Naive thymus-derived CD4-positive, alpha-beta T cell (primary cell): ENCODE results near the gene FRMD4A. TPM values are rescaled to one million over a fixed set of nuclear protein-coding genes. Genes with fewer than 3 reads are reported as not detected.

Source experiments
- ATAC-seq: fragments of 150-1000 bp; cut with Tn5 transposase; 2 replicates; pipeline ENCODE4 v1.10.0; 2021; ENCODE audit warnings: mild to moderate bottlenecking, moderate library complexity
- CTCF ChIA-PET: fragments of 350-600 bp; sonication (Branson Sonifier 250); formaldehyde crosslinking; loops from one replicate; lab custom pipeline; 2021; ENCODE audit warnings: antibody characterized with exemption; lab: Charles Lee
- POLR2A ChIA-PET: fragments of 350-600 bp; sonication (Branson Sonifier 250); formaldehyde crosslinking; loops from one replicate; lab custom pipeline; 2021; ENCODE audit warnings: antibody characterized with exemption, inconsistent platforms; lab: Charles Lee
- DNase-seq, 9 donors: peaks; one replicate each; pipeline versions ENCODE4 v3.0.0 to v3.0.0-alpha.2; 2020 to 2022; ENCODE audit warnings: mixed read lengths in 1 of 9
- H3K27ac ChIP-seq: one replicate; pipeline ENCODE4 v1.7.0; 2013; ENCODE audit warnings: mild to moderate bottlenecking, low read depth, low read length, moderate library complexity
- H3K27me3 ChIP-seq, 2 donors: one replicate each; pipeline ENCODE4 v1.7.0; 2013; ENCODE audit warnings: low read length in 2 of 2, mild to moderate bottlenecking in 2 of 2, moderate library complexity in 2 of 2; ENCODE audit not compliant: control insufficient read depth in 2 of 2, insufficient read depth in 2 of 2
- H3K36me3 ChIP-seq, 3 experiments: 1 replicate in 2 of 3; 2 replicates in 1 of 3; pipeline ENCODE4 v1.7.0; 2013; ENCODE audit warnings: low read length in 3 of 3, mild to moderate bottlenecking in 3 of 3, moderate library complexity in 1 of 3; ENCODE audit not compliant: insufficient read depth in 3 of 3, control insufficient read depth in 2 of 3
- H3K4me1 ChIP-seq, 2 donors: one replicate each; pipeline ENCODE4 v1.7.0; 2013; ENCODE audit warnings: low read length in 2 of 2, mild to moderate bottlenecking in 2 of 2, moderate library complexity in 1 of 2; ENCODE audit not compliant: control insufficient read depth in 2 of 2, insufficient read depth in 2 of 2
- H3K4me3 ChIP-seq: 2 replicates; pipeline ENCODE4 v1.7.0; 2013; ENCODE audit warnings: mild to moderate bottlenecking, low read length
- H3K9me3 ChIP-seq, 3 experiments: 1 replicate in 2 of 3; 2 replicates in 1 of 3; pipeline ENCODE4 v1.7.0; 2013; ENCODE audit warnings: low read length in 3 of 3; ENCODE audit not compliant: control insufficient read depth in 2 of 3
- H3K27ac Mint-ChIP-seq, 9 donors: one replicate each; pipeline ENCODE4 v1.8.0; 2020 to 2022; ENCODE audit warnings: mixed read lengths in 9 of 9, mild to moderate bottlenecking in 8 of 9, moderate library complexity in 5 of 9, inconsistent platforms in 2 of 9
- H3K27me3 Mint-ChIP-seq, 5 donors: one replicate each; pipeline ENCODE4 v1.8.0; 2021 to 2022; ENCODE audit warnings: mixed read lengths in 5 of 5, mild to moderate bottlenecking in 1 of 5
- H3K36me3 Mint-ChIP-seq, 5 donors: one replicate each; pipeline ENCODE4 v1.8.0; 2020 to 2022; ENCODE audit warnings: mixed read lengths in 5 of 5, mild to moderate bottlenecking in 3 of 5, inconsistent platforms in 1 of 5
- H3K4me1 Mint-ChIP-seq, 7 donors: one replicate each; pipeline ENCODE4 v1.8.0; 2020 to 2022; ENCODE audit warnings: mixed read lengths in 7 of 7, mild to moderate bottlenecking in 3 of 7, inconsistent platforms in 1 of 7
- H3K4me3 Mint-ChIP-seq, 10 donors: one replicate each; pipeline ENCODE4 v1.8.0; 2020 to 2022; ENCODE audit warnings: mild to moderate bottlenecking in 10 of 10, mixed read lengths in 10 of 10, moderate library complexity in 6 of 10, inconsistent platforms in 2 of 10
- H3K9me3 Mint-ChIP-seq, 11 donors: one replicate each; pipeline ENCODE4 v1.8.0; 2020 to 2022; ENCODE audit warnings: mixed read lengths in 11 of 11, mild to moderate bottlenecking in 4 of 11, inconsistent platforms in 1 of 11, moderate library complexity in 1 of 11
- intact Hi-C, 2 donors: fragments of 100-400 bp; cut with micrococcal nuclease; formaldehyde crosslinking; loops; one replicate each; pipeline ENCODE4 v1.15.1; 2023
- polyA plus RNA-seq, 2 donors: library from polyadenylated mRNA; unstranded; fragments of 300-500 nt; fragmentation: Illumina TruSeq; gene quantifications; one replicate each; pipeline ENCODE4 v1.2.3, GENCODE V29; 2021
- total RNA-seq, 6 experiments: library from RNA in 5 of 6; stranded (reverse) in 5 of 6; gene quantifications; 1 replicate in 5 of 6; 2 replicates in 1 of 6; pipeline ENCODE4 v1.2.3 and lab custom pipeline; 2021 to 2026

Gene FRMD4A
- total and polyA plus RNA-seq, 7 experiments from 2014 or later, result 0.10 to 3.1 (median 0.62) TPM

DNA sequence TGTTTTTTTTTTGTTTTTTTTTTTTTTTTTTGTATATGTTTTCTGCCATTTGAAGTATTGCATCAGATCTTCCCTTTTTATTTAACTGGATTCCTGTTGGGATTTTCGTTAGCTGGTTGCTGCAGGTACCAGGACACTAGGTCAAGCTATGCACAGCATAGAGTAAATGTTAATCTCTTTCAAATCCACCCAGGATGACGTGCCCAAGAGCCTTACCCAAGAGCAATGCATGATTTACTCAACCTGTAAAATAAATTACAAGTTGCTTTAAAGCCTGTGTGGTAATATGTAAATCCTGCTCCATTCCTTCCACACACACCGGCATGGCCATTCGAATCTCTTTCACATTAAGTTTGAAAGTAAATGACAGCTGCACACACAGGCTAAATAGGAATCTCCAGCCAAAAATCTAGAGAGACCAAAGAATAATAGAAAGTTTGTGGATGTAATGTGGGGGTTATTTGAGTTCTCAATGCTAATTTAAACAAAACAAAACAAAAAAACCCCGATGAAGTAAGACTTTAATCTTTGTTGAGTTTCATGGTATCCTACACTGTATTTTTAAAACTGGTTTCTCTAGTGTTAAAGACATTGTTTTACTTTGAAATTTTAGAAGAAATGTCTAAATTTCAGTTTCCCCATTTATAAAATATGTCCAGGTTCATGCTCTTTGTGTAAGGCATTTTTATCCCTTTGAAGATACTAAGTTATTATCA is 167.9 kb downstream of the FRMD4A start:
- H3K27me3 Mint-ChIP-seq, result peaks cover 32 to 50% (median 42%) of the 10 kb centered on the region in 5 donors

GRCh38 chr10:14162061-14162460 is 168.7 kb downstream of the FRMD4A start:
- Mint-ChIP-seq H3K4me1 (no peaks in the 10 kb centered on the region), H3K27me3 (peaks cover 29 to 53% (median 41%) of the 10 kb centered on the region in 5 donors), H3K9me3 (peaks cover 0 to 4% (median 0%) of the 10 kb centered on the region in 11 donors), H3K4me3 (no peak overlapping the region), H3K36me3 (no peaks in the 10 kb centered on the region), H3K27ac (no peak overlapping the region)
- H3K9me3 ChIP-seq, result no peaks in the 10 kb centered on the region
- H3K4me1 ChIP-seq, result no peaks in the 10 kb centered on the region
- no peaks in the 10 kb centered on the region for H3K36me3 ChIP-seq
- intact Hi-C loops, result no loop called here
- no peaks in the 10 kb centered on the region for H3K27me3 ChIP-seq
- H3K27ac ChIP-seq, result no peak overlapping the region
- no peak overlapping the region for H3K4me3 ChIP-seq
- CTCF ChIA-PET, result no interaction called here
- POLR2A ChIA-PET, result no interaction called here
- ATAC-seq, result no peak
- DNase-seq, result no peak

More for the DNA sequence above, 167.9 kb downstream of the FRMD4A start:
- CTCF ChIA-PET, result no interaction called here
- DNase-seq, result no peak
- H3K4me3 Mint-ChIP-seq, result no peak overlapping the region
- POLR2A ChIA-PET, result no interaction called here
- no peak overlapping the region for H3K27ac Mint-ChIP-seq
- H3K9me3 Mint-ChIP-seq, result peaks cover 0 to 4% (median 0%) of the 10 kb centered on the region in 11 donors
- H3K4me1 ChIP-seq, result no peaks in the 10 kb centered on the region
- no peaks in the 10 kb centered on the region for H3K36me3 ChIP-seq
- H3K9me3 ChIP-seq, result no peaks in the 10 kb centered on the region
- intact Hi-C loops, result no loop called here
- H3K36me3 Mint-ChIP-seq, result no peaks in the 10 kb centered on the region
- no peak overlapping the region for H3K4me3 ChIP-seq
- no peaks in the 10 kb centered on the region for H3K4me1 Mint-ChIP-seq
- ATAC-seq, result no peak
- H3K27me3 ChIP-seq, result no peaks in the 10 kb centered on the region
- no peak overlapping the region for H3K27ac ChIP-seq

- DNase-seq, result no peak
- H3K36me3 ChIP-seq, result no peaks in the 10 kb centered on the region
- intact Hi-C loops, result no loop called here
- CTCF ChIA-PET, result no interaction called here
- no peaks in the 10 kb centered on the region for H3K27me3 ChIP-seq
- no peaks in the 10 kb centered on the region for H3K4me1 ChIP-seq
- Mint-ChIP-seq H3K36me3 (peaks cover 0 to 4% (median 0%) of the 10 kb centered on the region in 5 donors), H3K4me1 (no peaks in the 10 kb centered on the region), H3K4me3 (no peak overlapping the region), H3K27me3 (peaks cover 27 to 57% (median 50%) of the 10 kb centered on the region in 5 donors), H3K27ac (no peak overlapping the region), H3K9me3 (peaks cover 0 to 13% (median 6%) of the 10 kb centered on the region in 11 donors)
- POLR2A ChIA-PET, result no interaction called here
- H3K27ac ChIP-seq, result no peak overlapping the region
- H3K9me3 ChIP-seq, result no peaks in the 10 kb centered on the region
- no peak overlapping the region for H3K4me3 ChIP-seq
- ATAC-seq, result no peak
These were observed 170.4 kb downstream of the FRMD4A start for GRCh38 chr10:14160299-14160698.

- Histone ChIP-seq H3K36me3 (no peaks in the 10 kb centered on the region), H3K27ac (no peak overlapping the region), H3K4me3 (no peak overlapping the region), H3K4me1 (no peaks in the 10 kb centered on the region), H3K9me3 (no peaks in the 10 kb centered on the region), H3K27me3 (no peaks in the 10 kb centered on the region)
- no peak for ATAC-seq
- peaks cover 21 to 58% (median 46%) of the 10 kb centered on the region in 5 donors for H3K27me3 Mint-ChIP-seq
- no peak overlapping the region for H3K4me3 Mint-ChIP-seq
- no peaks in the 10 kb centered on the region for H3K4me1 Mint-ChIP-seq
- H3K36me3 Mint-ChIP-seq, result peaks cover 0 to 4% (median 0%) of the 10 kb centered on the region in 5 donors
- DNase-seq, result no peak
- intact Hi-C loops, result no loop called here
- CTCF ChIA-PET, result no interaction called here
- no peak overlapping the region for H3K27ac Mint-ChIP-seq
- POLR2A ChIA-PET, result no interaction called here
- H3K9me3 Mint-ChIP-seq, result peaks cover 0 to 27% (median 6%) of the 10 kb centered on the region in 11 donors
These were observed 172.1 kb downstream of the FRMD4A start for GRCh38 chr10:14158575-14158974.

DNA sequence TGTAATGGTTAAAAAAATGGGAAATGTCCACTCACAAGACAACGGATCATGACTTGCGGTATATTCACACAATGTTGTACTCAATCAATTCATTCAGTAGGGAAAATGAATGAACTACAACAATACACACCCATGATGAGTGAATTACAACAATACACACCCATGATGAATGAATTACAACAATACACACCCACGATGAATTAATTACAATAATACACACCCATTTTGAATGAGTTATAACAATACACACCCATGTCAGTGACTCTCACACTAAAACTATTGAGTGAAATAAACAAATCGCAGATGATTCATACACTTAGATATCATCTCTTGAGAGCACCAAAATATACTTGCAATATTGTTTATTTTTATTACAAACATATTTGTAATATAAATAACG is 174.6 kb downstream of the FRMD4A start:
- no peak for ATAC-seq
- Histone ChIP-seq H3K36me3 (no peaks in the 10 kb centered on the region), H3K4me1 (no peaks in the 10 kb centered on the region), H3K9me3 (no peaks in the 10 kb centered on the region), H3K27me3 (no peaks in the 10 kb centered on the region), H3K27ac (no peak overlapping the region), H3K4me3 (no peak overlapping the region)
- Mint-ChIP-seq H3K9me3 (peaks cover 0 to 29% (median 6%) of the 10 kb centered on the region in 11 donors), H3K4me3 (no peak overlapping the region), H3K4me1 (peaks cover 0 to 2% (median 0%) of the 10 kb centered on the region in 7 donors), H3K27me3 (peaks cover 12 to 50% (median 33%) of the 10 kb centered on the region in 5 donors), H3K27ac (no peak overlapping the region), H3K36me3 (peaks cover 0 to 4% (median 0%) of the 10 kb centered on the region in 5 donors)
- POLR2A ChIA-PET, result no interaction called here
- CTCF ChIA-PET, result no interaction called here
- no peak for DNase-seq
- intact Hi-C loops, result no loop called here

GRCh38 chr10:14153570-14154055 is 177.1 kb downstream of the FRMD4A start:
- Histone ChIP-seq H3K9me3 (no peaks in the 10 kb centered on the region), H3K36me3 (no peaks in the 10 kb centered on the region), H3K27me3 (no peaks in the 10 kb centered on the region), H3K4me1 (no peaks in the 10 kb centered on the region), H3K27ac (no peak overlapping the region), H3K4me3 (no peak overlapping the region)
- H3K27ac Mint-ChIP-seq, result no peak overlapping the region
- H3K4me1 Mint-ChIP-seq, result peaks cover 0 to 2% (median 0%) of the 10 kb centered on the region in 7 donors
- peaks cover 13 to 36% (median 28%) of the 10 kb centered on the region in 5 donors for H3K27me3 Mint-ChIP-seq
- intact Hi-C loops, result no loop called here
- no peak overlapping the region for H3K4me3 Mint-ChIP-seq
- peaks cover 0 to 29% (median 7%) of the 10 kb centered on the region in 11 donors for H3K9me3 Mint-ChIP-seq
- ChIA-PET CTCF (no interaction called here), POLR2A (no interaction called here)
- DNase-seq (no peak), ATAC-seq (no peak)
- peaks cover 0 to 4% (median 0%) of the 10 kb centered on the region in 5 donors for H3K36me3 Mint-ChIP-seq

GRCh38 chr10:14151571-14151970 is 179.2 kb downstream of the FRMD4A start:
- no peak overlapping the region for H3K4me3 Mint-ChIP-seq
- Histone ChIP-seq H3K27me3 (no peaks in the 10 kb centered on the region), H3K4me1 (no peaks in the 10 kb centered on the region), H3K4me3 (no peak overlapping the region), H3K27ac (no peak overlapping the region), H3K9me3 (no peaks in the 10 kb centered on the region), H3K36me3 (no peaks in the 10 kb centered on the region)
- POLR2A ChIA-PET, result no interaction called here
- peaks cover 0 to 4% (median 0%) of the 10 kb centered on the region in 5 donors for H3K36me3 Mint-ChIP-seq
- H3K4me1 Mint-ChIP-seq, result peaks cover 0 to 2% (median 0%) of the 10 kb centered on the region in 7 donors
- intact Hi-C loops, result no loop called here
- H3K27me3 Mint-ChIP-seq, result peaks cover 9 to 28% (median 12%) of the 10 kb centered on the region in 5 donors
- H3K27ac Mint-ChIP-seq, result no peak overlapping the region
- ATAC-seq (no peak), DNase-seq (no peak)
- CTCF ChIA-PET, result no interaction called here
- peaks cover 0 to 26% (median 6%) of the 10 kb centered on the region in 11 donors for H3K9me3 Mint-ChIP-seq
